Ovary (tissue), 9 donors: ENCODE results near the gene MAST4. TPM values are rescaled to one million over a fixed set of nuclear protein-coding genes. Genes with fewer than 3 reads are reported as not detected.
A peak's percentile ranks its signal among the peaks of the same experiment; 100 is the strongest.

Experiments used
- DNase-seq, 5 donors: peaks; one replicate each; pipeline ENCODE4 v3.0.0-alpha.2; 2019 to 2020
- H3K27ac ChIP-seq, 2 donors: fragments of 200-600 bp; one replicate each; pipeline versions ENCODE4 v1.5.1 to v1.8.0; 2019 to 2022
- H3K27me3 ChIP-seq: fragments of 200-600 bp; one replicate; pipeline ENCODE4 v1.8.0; 2022
- H3K36me3 ChIP-seq: fragments of 200-600 bp; sonication (generic); one replicate; pipeline ENCODE4 v1.5.1; 2019
- H3K4me1 ChIP-seq: one replicate; pipeline ENCODE4 v1.8.1; 2013; ENCODE audit warnings: mild to moderate bottlenecking, moderate library complexity; ENCODE audit not compliant: insufficient read depth
- H3K4me3 ChIP-seq: fragments of 200-600 bp; sonication (generic); one replicate; pipeline ENCODE4 v1.5.1; 2017
- H3K9me3 ChIP-seq, 2 donors: fragments of 200-600 bp in 1 of 2; sonication (generic) in 1 of 2; one replicate each; pipeline versions ENCODE4 v1.5.1 to v1.8.1; 2013 to 2019; ENCODE audit warnings: mild to moderate bottlenecking in 1 of 2, moderate library complexity in 1 of 2
- EP300 ChIP-seq: sonication (generic); formaldehyde crosslinking; IDR thresholded peaks from one replicate; pipeline ENCODE4 v1.6.1; 2017; ENCODE audit warnings: antibody characterized with exemption
- POLR2A ChIP-seq: fragments of 450-650 bp; IDR thresholded peaks from one replicate; pipeline ENCODE4 v1.6.1; 2017; ENCODE audit warnings: antibody characterized with exemption, mild to moderate bottlenecking, moderate library complexity
- WGBS, 3 donors: extraction: QIAGEN DNeasy Blood & Tissue Kit in 1 of 3; methylation state at CpG; one replicate each; pipeline versions ENCODE4 v1.1.5 to v1.1.7; 2013 to 2017; 5-methylcytosine and 5-hydroxymethylcytosine counted together
- intact Hi-C, 4 donors: fragments of 100-400 bp; cut with DNase I; formaldehyde crosslinking; loops; one replicate each; pipeline versions ENCODE4 v1.11.0 to v1.15.1; 2022 to 2023
- polyA plus RNA-seq, 2 donors: library from polyadenylated mRNA; stranded (reverse); fragments of 200-250 nt in 1 of 2; fragments of 350-450 nt in 1 of 2; fragmentation: Illumina TruSeq in 1 of 2; extraction: RNeasy Lipid Tissue Mini Kit (QIAGEN cat#74804) in 1 of 2; gene quantifications; one replicate each; pipeline ENCODE4 v1.2.3, GENCODE V29; 2013 to 2014
- total RNA-seq, 7 donors: library from RNA; depleted of rRNA in 2 of 7; stranded (reverse); fragments of >200 nt in 2 of 7; fragmentation: NEBNext Ultra II Directional in 3 of 7; extraction: Animal tissue kit (Norgen Biotek cat#: 25700) in 3 of 7; gene quantifications; one replicate each; pipeline versions ENCODE4 v1.1.0 to v1.2.4, GENCODE V29; 2016 to 2023
- TF ChIP-seq, protein P1 (sequence below), 3 donors: fragments of 450-650 bp in 2 of 3; fragments of 200-600 bp in 1 of 3; IDR thresholded peaks; one replicate each; pipeline versions ENCODE4 v1.5.1 to v1.8.0; 2016 to 2022; ENCODE audit warnings: antibody characterized with exemption in 3 of 3, mild to moderate bottlenecking in 1 of 3
- donor health status: DM: no; HTN: no; CAD: no; lungs with moderate emphysema.
- donor health status: DM: no; HTN: no; CAD: no.
- donor health status: Bipolar disorder and iron deficiency.
- donor health status: DM: yes; HTN: yes; CAD: no.
- donor health status: DM: no; HTN: no; CAD: no.
- donor health status: DM: yes; HTN: yes; CAD: no.

The MAST4 gene
- total and polyA plus RNA-seq, 9 donors: 11.6 to 86.3 (median 57.6) TPM

DNA sequence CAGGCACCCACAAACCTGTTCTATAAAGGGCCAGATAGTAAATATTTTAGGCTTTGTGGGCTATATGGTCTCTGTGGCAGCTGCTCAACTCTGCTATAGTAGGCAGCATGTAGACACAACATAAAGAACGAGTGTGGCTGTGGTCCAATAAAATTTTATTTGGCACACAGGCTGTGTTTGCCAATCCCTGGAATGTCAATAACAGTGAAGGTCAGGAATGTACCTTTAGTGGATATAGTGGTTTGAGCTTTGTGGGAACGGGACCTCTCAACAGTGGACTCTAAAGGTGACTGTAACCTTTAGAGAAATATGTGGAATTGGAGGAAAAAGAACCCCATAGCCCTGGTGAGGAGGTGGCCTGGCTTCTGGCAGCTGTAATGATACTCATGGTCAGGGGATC lies 145.2 kb downstream of the MAST4 start:
- H3K4me1 ChIP-seq: peaks cover 8% of the 10 kb centered on the region
- no peaks in the 10 kb centered on the region for H3K9me3 ChIP-seq
- H3K36me3 ChIP-seq: no peaks in the 10 kb centered on the region
- no peak overlapping the region for H3K4me3 ChIP-seq
- no peak overlapping the region for H3K27ac ChIP-seq
- intact Hi-C loops: loop anchor here in 3 of 4 donors (5.0 to 10.0 kb wide), 2 partner anchors 144 to 437 kb away; partner anchors contain the start of gene MAST4 (in 2 of the 3)
- H3K27me3 ChIP-seq: no peaks in the 10 kb centered on the region
- TF ChIP-seq EP300: no peak
- TF ChIP-seq POLR2A: no peak
- TF ChIP-seq, protein P1, sequence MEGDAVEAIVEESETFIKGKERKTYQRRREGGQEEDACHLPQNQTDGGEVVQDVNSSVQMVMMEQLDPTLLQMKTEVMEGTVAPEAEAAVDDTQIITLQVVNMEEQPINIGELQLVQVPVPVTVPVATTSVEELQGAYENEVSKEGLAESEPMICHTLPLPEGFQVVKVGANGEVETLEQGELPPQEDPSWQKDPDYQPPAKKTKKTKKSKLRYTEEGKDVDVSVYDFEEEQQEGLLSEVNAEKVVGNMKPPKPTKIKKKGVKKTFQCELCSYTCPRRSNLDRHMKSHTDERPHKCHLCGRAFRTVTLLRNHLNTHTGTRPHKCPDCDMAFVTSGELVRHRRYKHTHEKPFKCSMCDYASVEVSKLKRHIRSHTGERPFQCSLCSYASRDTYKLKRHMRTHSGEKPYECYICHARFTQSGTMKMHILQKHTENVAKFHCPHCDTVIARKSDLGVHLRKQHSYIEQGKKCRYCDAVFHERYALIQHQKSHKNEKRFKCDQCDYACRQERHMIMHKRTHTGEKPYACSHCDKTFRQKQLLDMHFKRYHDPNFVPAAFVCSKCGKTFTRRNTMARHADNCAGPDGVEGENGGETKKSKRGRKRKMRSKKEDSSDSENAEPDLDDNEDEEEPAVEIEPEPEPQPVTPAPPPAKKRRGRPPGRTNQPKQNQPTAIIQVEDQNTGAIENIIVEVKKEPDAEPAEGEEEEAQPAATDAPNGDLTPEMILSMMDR (IDR thresholded peaks at IDR 0.05): no peak
- 62 to 82% (median 75%) methylated on average over 2 of the region's 2 CpGs for WGBS, 3 donors
- DNase-seq: no peak

DNA sequence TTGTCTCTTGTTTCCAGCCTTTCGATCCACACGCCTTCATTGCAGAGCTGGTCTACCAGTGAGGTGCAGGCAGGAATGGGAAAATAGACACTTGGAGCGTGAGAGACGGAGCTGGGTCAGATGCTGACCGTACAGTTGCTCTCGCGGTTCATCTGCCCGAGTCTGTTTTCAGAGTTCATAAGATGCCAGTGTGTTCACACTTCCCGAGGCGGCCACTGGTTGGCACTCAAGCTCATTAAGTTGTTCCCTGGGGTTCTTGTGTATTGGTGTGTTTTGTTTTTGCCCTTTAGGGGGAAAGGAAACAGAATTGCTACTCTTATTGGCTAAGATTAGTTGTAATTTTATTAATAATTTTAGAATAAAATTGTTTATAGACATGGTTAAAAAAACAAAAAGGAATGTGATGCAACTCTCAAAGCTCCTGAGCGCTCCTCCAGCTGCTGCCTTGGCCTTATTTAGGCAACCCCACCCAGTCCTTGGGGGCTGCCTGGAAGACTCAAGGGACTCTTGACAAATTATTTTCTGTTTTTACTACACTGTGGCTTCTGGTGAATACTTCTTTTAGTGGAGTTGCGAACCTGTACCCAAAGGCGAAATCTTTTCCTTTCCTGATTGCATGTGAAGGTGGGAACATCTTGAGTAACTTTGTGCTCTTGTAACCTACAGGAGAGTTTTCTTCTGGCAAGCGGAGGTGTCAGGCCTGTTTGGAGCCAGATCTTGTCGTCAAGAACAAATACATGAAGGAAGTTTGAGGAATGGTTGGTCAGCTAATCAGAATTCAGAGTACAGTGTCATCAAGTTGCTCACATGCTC lies 146.1 kb downstream of the MAST4 start:
- no peaks in the 10 kb centered on the region for H3K9me3 ChIP-seq
- WGBS, 3 donors: 68 to 81% (median 72%) methylated on average over 15 of the region's 15 CpGs
- intact Hi-C loops: loop anchor here in 3 of 4 donors (5.0 to 10.0 kb wide), 2 partner anchors 145 to 437 kb away; partner anchors contain the start of gene MAST4 (in 2 of the 3)
- DNase-seq: peak; percentile 29 to 61 (median 45)
- TF ChIP-seq, protein P1 (IDR thresholded peaks at IDR 0.05): peak in 1 of 3 donors; percentile 30
- no peak for TF ChIP-seq EP300
- no peak for TF ChIP-seq POLR2A
- H3K27me3 ChIP-seq: no peaks in the 10 kb centered on the region
- H3K4me1 ChIP-seq: peaks cover 10% of the 10 kb centered on the region
- no peak overlapping the region for H3K4me3 ChIP-seq
- no peaks in the 10 kb centered on the region for H3K36me3 ChIP-seq
- no peak overlapping the region for H3K27ac ChIP-seq

DNA sequence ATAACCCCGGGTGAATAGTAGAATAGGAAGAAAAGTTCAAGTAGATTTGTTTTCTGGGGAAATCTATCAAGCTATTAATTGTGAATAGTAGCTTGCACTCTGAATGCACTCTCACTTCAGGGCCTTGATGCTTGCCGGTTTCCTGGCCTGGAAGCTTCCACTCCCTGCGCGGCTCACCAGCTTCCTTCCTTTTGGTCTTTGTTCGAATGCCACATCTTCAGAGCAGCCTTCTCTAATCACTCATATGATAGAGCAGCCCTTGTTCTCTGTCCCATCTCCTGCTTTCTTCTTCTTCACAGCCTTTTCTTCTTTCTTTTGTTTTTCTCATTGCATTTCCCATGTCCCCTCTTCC lies 146.7 kb downstream of the MAST4 start:
- 78 to 90% (median 88%) methylated on average over 5 of the region's 5 CpGs for WGBS, 3 donors

DNA sequence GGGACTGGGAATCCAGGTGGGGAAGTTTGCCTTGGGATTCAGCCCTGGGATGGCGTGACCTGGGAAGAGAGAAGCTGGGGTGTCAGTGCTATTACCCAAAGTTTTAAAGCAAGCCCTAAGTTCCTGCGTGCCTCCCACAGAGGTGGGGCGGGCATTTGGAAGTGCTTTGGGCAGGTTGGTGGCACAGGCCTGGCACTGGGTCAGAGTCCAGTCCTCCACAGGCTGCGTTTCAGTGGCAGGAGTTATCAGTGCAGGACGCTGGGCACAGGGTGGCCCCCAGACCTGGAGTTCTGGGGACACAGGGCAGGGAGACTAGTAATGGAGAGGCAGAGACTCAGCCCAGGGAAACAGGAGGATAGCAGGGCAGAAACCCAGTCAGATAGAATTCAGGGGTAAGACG lies 147.2 kb downstream of the MAST4 start:
- 93 to 98% (median 97%) methylated on average over 6 of the region's 6 CpGs for WGBS, 3 donors
- H3K27ac ChIP-seq: no peak overlapping the region
- DNase-seq: no peak

More for the DNA sequence above, 146.7 kb downstream of the MAST4 start:
- H3K4me3 ChIP-seq: no peak overlapping the region
- DNase-seq: no peak
- no peak overlapping the region for H3K27ac ChIP-seq
- intact Hi-C loops: loop anchor here in 3 of 4 donors (5.0 to 10.0 kb wide), 2 partner anchors 146 to 438 kb away; partner anchors contain the start of gene MAST4 (in 2 of the 3)
- H3K4me1 ChIP-seq: peaks cover 10% of the 10 kb centered on the region
- H3K27me3 ChIP-seq: no peaks in the 10 kb centered on the region
- no peaks in the 10 kb centered on the region for H3K36me3 ChIP-seq
- TF ChIP-seq, protein P1 (IDR thresholded peaks at IDR 0.05): no peak
- H3K9me3 ChIP-seq: no peaks in the 10 kb centered on the region

More for the DNA sequence above, 147.2 kb downstream of the MAST4 start:
- Histone ChIP-seq H3K4me3 (no peak overlapping the region), H3K36me3 (no peaks in the 10 kb centered on the region), H3K9me3 (no peaks in the 10 kb centered on the region), H3K27me3 (no peaks in the 10 kb centered on the region), H3K4me1 (peaks cover 10% of the 10 kb centered on the region)
- TF ChIP-seq EP300 (no peak), POLR2A (no peak)
- TF ChIP-seq, protein P1 (IDR thresholded peaks at IDR 0.05): no peak
- intact Hi-C loops: loop anchor here in 3 of 4 donors (5.0 to 10.0 kb wide), 2 partner anchors 146 to 439 kb away; partner anchors contain the start of gene MAST4 (in 2 of the 3)
